Dermis microvascular lymphatic vessel endothelial cell (primary cell): ENCODE measurements around the gene IL12RB2. TPM values are rescaled to one million over a fixed set of nuclear protein-coding genes. Genes with fewer than 3 reads are reported as not detected.
"Not testable (repeated sequence)": the region's sequence is repeated elsewhere in the genome, so short reads cannot be mapped to it uniquely, and the experiment has no call there.

ENCODE experiments used
- DNase-seq, 2 donors: peaks; one replicate each; pipeline versions ENCODE4 v3.0.0 to v3.0.0-alpha.2; 2010; ENCODE audit warnings: low read depth in 2 of 2
- total RNA-seq: library from RNA; depleted of rRNA; stranded (reverse); fragments of >200 nt; gene quantifications from 2 replicates; pipeline ENCODE4 v1.2.1, GENCODE V29; 2014

Gene IL12RB2
- total RNA-seq, 1 donor from 2014 or later, result not detected

DNA sequence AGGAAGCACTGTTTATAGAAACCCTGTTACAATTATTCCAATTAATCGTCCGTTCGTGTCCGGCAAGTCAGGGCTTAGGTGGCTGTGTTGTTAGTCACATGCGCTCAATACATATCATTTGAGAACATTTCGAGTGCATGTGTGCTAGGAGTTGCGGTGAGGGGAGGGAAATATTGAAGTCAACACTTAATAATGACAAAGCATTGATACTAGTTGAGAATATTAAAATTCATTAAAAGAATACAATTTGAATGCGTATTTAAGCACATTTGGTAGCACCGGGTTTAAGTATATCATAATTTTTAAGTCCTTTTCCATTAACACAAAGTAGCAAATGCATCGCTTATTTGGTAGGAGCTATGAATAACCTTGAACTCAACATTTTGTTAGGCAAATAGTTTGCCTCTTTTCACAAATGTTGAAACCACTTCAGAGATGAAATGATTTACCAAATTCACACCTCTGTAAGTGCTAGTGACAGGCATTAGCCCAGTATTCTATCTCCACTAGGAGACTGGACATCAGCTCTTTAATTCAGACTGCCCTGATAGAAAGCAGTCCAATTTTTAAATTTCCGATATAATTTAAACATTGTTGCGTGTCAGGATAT, 123.6 kb downstream of the IL12RB2 start:
- no peak for DNase-seq

DNA sequence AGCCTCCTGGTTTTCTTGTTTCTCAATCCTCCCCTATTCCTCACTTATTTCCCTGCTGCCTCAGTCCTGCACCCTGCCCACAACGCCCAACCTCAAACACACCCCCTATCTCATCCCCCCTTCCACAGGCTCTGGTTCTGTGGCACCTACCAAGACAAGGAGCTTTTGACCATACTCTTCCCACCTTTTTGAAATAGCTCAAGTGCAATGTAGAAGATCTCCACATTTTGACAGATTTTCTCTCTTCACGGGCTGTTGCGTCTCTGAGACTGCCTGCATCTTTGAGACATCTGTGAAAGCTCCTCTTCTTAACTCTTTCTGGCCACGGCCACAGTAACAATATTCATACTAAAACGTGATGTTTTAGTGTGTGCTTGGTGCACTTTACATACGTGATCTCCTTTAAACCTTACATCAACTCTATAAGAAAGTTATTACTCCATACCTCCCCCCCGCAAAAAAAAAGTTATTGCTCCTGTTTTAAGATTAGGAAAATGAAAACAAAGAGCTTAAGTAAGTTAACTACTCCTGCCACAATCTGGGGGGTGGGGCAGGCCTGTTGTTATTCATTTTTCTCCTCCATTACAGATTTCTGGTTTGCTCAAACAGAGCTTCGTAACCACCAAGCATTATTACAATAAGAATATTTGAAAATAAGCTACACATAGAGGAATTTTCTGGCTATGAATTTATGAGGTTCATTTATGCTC, 124.4 kb downstream of the IL12RB2 start:
- DNase-seq, result no peak

DNA sequence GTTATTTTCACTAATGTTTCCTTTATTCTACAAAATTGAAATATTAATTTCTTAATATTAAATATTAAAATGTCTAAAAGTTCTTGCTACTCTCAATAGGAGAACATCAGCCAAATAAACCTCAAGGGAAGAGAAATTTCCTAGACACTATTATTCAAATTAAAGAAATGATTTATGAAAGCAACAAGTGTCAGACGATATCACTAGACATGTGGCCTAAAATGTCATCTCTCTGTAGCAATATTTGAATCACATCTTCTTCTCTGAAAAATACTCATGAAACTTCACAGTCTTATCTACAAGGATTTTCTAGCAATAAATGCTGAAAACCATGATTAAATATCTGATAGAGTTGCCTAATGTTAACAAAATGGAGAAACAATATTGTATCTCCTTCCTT, 125.1 kb downstream of the IL12RB2 start:
- no peak for DNase-seq

DNA sequence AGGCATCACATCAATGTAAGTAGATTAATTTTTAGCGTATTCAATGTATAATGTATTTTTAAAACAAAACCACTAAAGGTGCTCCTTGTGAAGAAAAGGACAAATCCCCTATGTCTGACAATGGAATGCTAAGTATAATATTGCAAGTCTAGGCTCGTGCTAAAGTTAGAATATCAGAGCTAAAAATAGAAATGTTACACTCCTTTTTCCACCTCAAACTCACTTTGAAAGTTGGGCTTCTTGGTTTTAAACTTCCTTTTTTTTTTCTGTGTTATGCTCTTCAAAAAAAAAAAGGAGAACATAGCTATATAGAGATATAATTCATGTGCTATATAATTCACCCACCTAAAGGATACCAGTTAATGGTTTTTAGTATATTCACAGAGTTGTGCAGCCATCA, 126.2 kb downstream of the IL12RB2 start:
- DNase-seq, result no peak

DNA sequence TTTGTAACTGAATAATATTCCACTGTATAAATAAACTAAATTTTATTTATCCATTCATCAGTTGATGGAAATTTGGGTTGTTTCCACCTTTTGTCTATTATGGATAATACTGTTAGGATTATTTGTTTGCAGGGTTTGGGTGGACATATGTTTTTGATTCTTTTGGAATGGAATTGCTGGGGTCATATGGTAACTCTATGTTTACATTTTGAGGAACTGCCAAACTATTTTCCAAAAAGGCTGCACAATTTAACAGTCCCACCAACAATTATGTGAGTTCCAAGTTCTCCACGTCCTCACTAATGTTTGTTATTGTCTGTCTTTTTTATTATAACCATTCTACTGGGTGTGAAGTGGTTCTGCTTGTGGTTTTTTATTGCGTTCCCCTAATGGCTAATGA, 126.8 kb downstream of the IL12RB2 start:
- DNase-seq, result no peak

DNA sequence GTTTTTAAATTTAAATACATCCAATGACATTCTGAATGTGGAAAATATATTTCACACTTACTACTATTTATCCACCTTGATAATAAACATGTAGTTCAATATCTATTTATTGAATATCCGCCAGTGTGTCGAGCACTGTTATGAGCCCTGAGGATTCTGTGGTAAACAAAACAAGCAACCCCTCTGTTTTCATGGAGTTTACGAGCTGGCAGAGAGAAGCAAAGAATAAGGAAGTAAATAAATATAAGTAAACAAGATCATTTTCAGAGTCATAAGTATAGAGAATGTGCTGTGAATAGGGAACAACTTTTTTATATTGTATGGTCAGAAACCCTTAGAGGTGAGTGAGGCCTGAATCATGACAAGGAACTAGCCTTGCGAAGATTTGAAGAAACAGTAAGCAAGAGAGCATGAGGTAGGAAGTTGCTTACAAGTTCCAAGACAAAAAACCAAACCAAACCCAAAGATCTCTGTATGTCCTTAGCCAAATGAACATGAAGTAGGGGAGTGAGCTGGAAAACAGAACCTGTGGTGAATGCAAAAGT, 128.9 kb downstream of the IL12RB2 start:
- no peak for DNase-seq

DNA sequence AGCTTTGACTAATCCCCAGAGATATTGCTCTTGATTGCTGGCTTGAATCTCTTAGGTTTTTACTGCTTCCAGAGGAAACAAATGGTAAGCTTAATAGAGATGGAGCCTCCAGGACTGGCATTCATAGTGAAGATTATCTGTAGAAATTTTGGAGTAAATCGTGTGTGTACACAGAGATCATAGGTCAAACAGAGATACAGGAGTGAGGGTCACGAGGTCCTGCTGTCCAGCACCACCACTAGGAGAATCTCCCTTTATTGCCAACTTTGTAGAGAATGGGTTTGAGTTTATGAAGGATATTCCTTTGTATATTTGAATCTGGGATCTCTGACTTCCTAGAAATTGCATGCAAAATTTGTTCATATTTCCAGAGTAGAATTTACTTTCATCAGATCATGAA, 130.3 kb downstream of the IL12RB2 start:
- no peak for DNase-seq

DNA sequence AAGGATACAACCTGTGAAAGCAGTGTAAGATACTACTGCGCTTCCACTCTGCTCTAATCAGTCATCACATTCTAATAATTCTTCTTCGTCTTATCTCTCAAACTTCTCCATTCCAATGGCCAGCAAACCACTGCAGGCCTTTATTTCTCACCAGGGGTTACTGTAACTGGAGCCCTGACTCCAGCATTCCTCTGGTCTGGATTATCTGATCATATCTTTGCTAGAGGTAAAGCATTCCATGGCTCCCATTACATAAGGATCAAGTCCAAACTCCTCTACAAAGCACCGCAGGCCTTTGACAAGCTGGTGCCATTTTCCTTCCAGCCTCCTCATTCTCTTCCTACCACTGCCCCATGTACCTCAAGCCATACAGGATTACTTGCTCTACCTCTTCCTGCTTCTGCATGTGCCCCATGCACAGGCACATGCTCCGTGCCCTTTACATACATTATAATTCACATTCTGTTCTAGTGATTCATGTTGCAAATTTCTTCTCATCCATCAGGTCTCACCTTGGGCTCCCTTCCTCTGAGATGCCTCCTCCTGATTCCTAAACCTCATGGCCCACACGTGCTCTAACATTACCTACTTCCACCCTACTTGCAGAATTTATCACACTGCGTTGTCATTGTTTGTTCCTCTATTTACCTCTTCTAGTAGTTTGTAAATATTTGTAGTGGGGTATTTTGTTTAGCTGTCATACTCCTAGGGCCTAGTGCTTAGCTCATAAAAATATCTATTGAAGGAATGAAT, 131.8 kb downstream of the IL12RB2 start:
- no peak for DNase-seq

DNA sequence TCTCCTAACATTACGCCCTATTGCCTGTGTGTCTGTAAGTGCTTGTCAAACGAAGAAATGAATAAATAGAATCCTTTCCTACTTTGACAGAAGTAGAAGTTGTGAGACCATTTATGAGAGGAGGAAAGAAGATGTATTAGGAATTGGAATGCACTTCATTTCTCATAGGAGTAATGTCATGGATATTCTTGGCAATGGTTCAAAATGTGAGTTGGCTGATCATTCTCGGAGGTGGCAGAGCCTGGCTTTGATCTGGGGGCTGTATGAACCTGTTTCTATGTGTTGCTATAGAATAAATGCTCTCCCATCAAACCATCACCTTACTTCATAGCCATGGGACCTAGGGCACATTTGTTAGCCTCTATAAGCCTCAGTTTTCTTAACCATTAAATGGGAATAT, 132.7 kb downstream of the IL12RB2 start:
- DNase-seq, result peak in 1 of 2 donors; percentile 28

DNA sequence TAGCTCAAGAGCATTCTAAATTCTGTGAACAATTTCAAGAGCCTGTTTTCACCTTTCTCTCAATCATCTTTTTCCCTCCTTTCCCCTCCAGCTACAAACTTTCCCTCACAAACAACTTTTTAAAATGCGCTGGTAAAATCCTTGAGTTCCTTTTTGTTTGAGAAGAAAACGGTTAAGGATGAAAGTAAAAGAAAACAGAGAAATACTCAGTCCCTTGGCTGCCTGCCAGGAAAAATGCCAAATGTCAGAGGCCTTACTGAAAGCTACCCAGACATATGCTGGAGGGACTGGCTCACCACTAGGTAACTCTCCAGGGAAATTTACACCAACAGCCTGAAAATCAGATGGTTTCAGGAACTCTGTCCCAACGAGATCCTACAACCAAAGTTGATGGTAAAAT, 133.5 kb downstream of the IL12RB2 start:
- DNase-seq, result peak; percentile 43 to 79

DNA sequence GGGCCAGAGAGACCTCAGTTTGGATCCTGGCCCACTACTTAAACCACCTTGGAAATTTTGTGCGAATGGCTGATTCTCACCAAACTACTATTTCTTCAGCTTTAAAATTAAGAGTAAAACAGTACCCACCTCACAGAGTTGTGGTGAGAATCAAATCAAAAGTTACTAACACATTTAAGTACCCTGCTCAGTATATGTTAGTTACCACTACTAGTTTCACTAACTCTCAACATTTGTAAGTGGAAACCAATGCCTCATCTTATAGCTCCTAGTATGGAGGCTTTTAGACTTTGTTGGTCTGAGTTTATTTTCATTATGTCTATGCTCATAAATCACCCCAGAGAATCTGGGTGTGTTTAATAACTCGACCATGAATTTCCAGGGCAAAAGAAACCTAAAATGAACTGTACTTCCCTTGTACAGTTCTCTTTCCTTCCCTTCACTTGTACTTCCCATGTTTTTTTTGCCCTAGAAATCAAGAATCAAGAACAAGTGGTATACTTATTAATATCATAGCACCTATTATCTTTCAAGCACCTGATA, 134.1 kb downstream of the IL12RB2 start:
- DNase-seq, result no peak

DNA sequence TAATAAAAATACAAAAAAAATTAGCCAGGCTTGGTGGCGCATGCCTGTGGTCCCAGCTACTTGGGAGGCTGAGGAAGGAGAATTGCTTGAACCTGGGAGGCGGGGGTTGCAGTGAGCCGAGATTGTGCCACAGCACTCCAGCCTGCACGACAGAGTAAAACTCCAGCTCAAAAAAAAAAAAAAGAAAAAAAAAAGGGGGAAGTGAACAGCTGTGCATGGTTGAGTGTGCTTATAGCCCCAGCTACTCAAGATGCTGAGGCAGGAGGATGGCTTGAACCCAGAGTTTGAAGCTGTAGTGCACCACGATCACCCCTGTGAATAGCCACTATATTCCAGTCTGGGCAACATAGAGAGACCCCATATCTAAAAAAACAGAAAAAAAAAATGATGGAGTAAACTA, 138.3 kb downstream of the IL12RB2 start:
- not testable (repeated sequence) for DNase-seq

Other genes with a start within 250 kb of the IL12RB2 start
- gene C1orf141, start 172.9 kb upstream of the IL12RB2 start, total RNA-seq, result not detected in 2 replicates
- not detected in 2 replicates for gene IL23R, start 141.4 kb upstream of the IL12RB2 start, total RNA-seq
- 134 and 148 TPM in 2 replicates for gene SERBP1, start 122.5 kb downstream of the IL12RB2 start, total RNA-seq